Body of pancreas (tissue), 4 donors: Measurements from ENCODE around the gene ERICH3. TPM values are rescaled to one million over a fixed set of nuclear protein-coding genes. Genes with fewer than 3 reads are reported as not detected.

ENCODE experiments used
- ATAC-seq: fragments of 150-250 bp; one replicate; pipeline ENCODE4 v1.9.1; 2016
- DNase-seq, 4 donors: peaks; one replicate each; pipeline ENCODE4 v3.0.0-alpha.2; 2019
- H3K27ac ChIP-seq, 4 donors: fragments of 200-600 bp; sonication (generic); 1 replicate in 3 of 4; 2 replicates in 1 of 4; pipeline versions ENCODE4 v1.5.1 to v1.6.1; 2016 to 2019; ENCODE audit warnings: mild to moderate bottlenecking in 1 of 4, mixed read lengths in 1 of 4, moderate library complexity in 1 of 4
- H3K27me3 ChIP-seq, 2 donors: fragments of 200-600 bp; sonication (generic); one replicate each; pipeline ENCODE4 v1.6.0; 2016; ENCODE audit warnings: mild to moderate bottlenecking in 1 of 2
- H3K36me3 ChIP-seq, 2 donors: fragments of 200-600 bp; sonication (generic); replicated peaks in 1 of 2; 2 replicates each; pipeline ENCODE4 v1.5.1; 2016; ENCODE audit warnings: low read depth in 2 of 2; ENCODE audit not compliant: insufficient read depth in 1 of 2
- H3K4me1 ChIP-seq: fragments of 200-600 bp; sonication (generic); one replicate; pipeline ENCODE4 v1.6.0; 2016
- H3K4me3 ChIP-seq, 2 donors: fragments of 200-600 bp; sonication (generic); 1 replicate in 1 of 2; 2 replicates in 1 of 2; pipeline ENCODE4 v1.5.1; 2016 to 2019
- H3K9me3 ChIP-seq, 3 donors: fragments of 200-600 bp; sonication (generic); 1 replicate in 2 of 3; 2 replicates in 1 of 3; pipeline ENCODE4 v1.5.1; 2016
- POLR2A ChIP-seq, 3 donors: fragments of 450-650 bp; IDR thresholded peaks; one replicate each; pipeline ENCODE4 v1.6.1; 2016; ENCODE audit warnings: antibody characterized with exemption in 3 of 3, mild to moderate bottlenecking in 2 of 3
- WGBS, 2 donors: methylation state at CpG; one replicate each; pipeline ENCODE4 v1.1.5; 2017; 5-methylcytosine and 5-hydroxymethylcytosine counted together
- intact Hi-C: fragments of 100-400 bp; cut with DNase I; formaldehyde crosslinking; loops from one replicate; pipeline ENCODE4 v1.15.1; 2023
- total RNA-seq, 2 donors: library from RNA; depleted of rRNA; stranded (reverse); fragments of >200 nt; gene quantifications; one replicate each; pipeline ENCODE4 v1.1.0, GENCODE V29; 2016
- TF ChIP-seq, protein P1 (sequence below), 7 experiments: fragments of 450-650 bp in 4 of 7; fragments of 200-600 bp in 3 of 7; sonication (generic) in 3 of 7; IDR thresholded peaks; one replicate each; pipeline ENCODE4 v1.5.1; 2016 to 2019; ENCODE audit warnings: antibody characterized with exemption in 7 of 7

ERICH3 gene
- total RNA-seq, 2 donors from 2014 or later = under 0.01 TPM; not detected in 1

- DNase-seq (no peak), ATAC-seq (no peak)
- no peaks in the 10 kb centered on the region for H3K27me3 ChIP-seq
- no peaks in the 10 kb centered on the region for H3K36me3 ChIP-seq
- H3K4me1 ChIP-seq = no peaks in the 10 kb centered on the region
- no peaks in the 10 kb centered on the region for H3K9me3 ChIP-seq
- H3K27ac ChIP-seq = no peak overlapping the region
- WGBS, 2 donors = 67 to 85% methylated on average over 2 of the region's 2 CpGs
- H3K4me3 ChIP-seq = no peak overlapping the region
- TF ChIP-seq, protein P1, sequence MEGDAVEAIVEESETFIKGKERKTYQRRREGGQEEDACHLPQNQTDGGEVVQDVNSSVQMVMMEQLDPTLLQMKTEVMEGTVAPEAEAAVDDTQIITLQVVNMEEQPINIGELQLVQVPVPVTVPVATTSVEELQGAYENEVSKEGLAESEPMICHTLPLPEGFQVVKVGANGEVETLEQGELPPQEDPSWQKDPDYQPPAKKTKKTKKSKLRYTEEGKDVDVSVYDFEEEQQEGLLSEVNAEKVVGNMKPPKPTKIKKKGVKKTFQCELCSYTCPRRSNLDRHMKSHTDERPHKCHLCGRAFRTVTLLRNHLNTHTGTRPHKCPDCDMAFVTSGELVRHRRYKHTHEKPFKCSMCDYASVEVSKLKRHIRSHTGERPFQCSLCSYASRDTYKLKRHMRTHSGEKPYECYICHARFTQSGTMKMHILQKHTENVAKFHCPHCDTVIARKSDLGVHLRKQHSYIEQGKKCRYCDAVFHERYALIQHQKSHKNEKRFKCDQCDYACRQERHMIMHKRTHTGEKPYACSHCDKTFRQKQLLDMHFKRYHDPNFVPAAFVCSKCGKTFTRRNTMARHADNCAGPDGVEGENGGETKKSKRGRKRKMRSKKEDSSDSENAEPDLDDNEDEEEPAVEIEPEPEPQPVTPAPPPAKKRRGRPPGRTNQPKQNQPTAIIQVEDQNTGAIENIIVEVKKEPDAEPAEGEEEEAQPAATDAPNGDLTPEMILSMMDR (IDR thresholded peaks at IDR 0.05) = no peak
- no peak for TF ChIP-seq POLR2A (IDR thresholded peaks at IDR 0.05)
- intact Hi-C loops = no loop called here
These were observed 8.3 kb upstream of the ERICH3 start for GRCh38 chr1:74681851-74682250.

DNA sequence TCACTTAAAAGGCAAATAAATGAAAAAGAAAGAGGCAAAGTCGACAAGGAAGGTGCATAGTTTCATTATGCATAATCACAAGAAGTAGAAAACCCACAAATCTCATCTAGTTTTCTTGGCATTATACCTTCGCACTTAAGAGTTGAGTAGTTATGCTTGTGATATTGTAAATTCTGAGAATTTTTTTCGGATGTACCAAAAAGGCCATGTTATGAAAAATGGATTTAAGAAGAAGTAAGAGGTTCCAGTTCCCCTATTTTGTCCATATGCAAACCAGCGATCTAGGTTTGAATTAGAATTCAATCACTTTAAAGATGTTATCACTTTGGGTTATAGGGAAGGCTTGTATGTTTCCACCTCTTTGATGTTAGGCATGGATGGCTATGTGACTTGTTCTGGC, 7.9 kb upstream of the ERICH3 start:
- TF ChIP-seq POLR2A (IDR thresholded peaks at IDR 0.05) = no peak
- TF ChIP-seq, protein P1 (IDR thresholded peaks at IDR 0.05) = no peak
- ATAC-seq = no peak
- no peak overlapping the region for H3K4me3 ChIP-seq
- DNase-seq = no peak
- no peaks in the 10 kb centered on the region for H3K27me3 ChIP-seq
- no peaks in the 10 kb centered on the region for H3K36me3 ChIP-seq
- WGBS, 2 donors = 69 to 77% methylated on average over 4 of the region's 4 CpGs
- no peaks in the 10 kb centered on the region for H3K9me3 ChIP-seq
- no peaks in the 10 kb centered on the region for H3K4me1 ChIP-seq
- H3K27ac ChIP-seq = no peak overlapping the region
- intact Hi-C loops = no loop called here

GRCh38 chr1:74681001-74681400, 7.4 kb upstream of the ERICH3 start:
- H3K4me3 ChIP-seq = no peak overlapping the region
- no peak for TF ChIP-seq POLR2A (IDR thresholded peaks at IDR 0.05)
- TF ChIP-seq, protein P1 (IDR thresholded peaks at IDR 0.05) = no peak
- no peak overlapping the region for H3K27ac ChIP-seq
- 40 to 50% methylated on average over 3 of the region's 3 CpGs for WGBS, 2 donors
- H3K9me3 ChIP-seq = no peaks in the 10 kb centered on the region
- H3K4me1 ChIP-seq = no peaks in the 10 kb centered on the region
- DNase-seq = no peak
- no peaks in the 10 kb centered on the region for H3K36me3 ChIP-seq
- no peak for ATAC-seq
- H3K27me3 ChIP-seq = no peaks in the 10 kb centered on the region
- intact Hi-C loops = no loop called here

- no peak overlapping the region for H3K4me3 ChIP-seq
- no peaks in the 10 kb centered on the region for H3K9me3 ChIP-seq
- intact Hi-C loops = no loop called here
- WGBS, 2 donors = 71 to 82% methylated on average over 2 of the region's 2 CpGs
- no peaks in the 10 kb centered on the region for H3K4me1 ChIP-seq
- no peak overlapping the region for H3K27ac ChIP-seq
- no peaks in the 10 kb centered on the region for H3K36me3 ChIP-seq
- no peak for DNase-seq
- no peaks in the 10 kb centered on the region for H3K27me3 ChIP-seq
- ATAC-seq = no peak
- TF ChIP-seq, protein P1 (IDR thresholded peaks at IDR 0.05) = no peak
- no peak for TF ChIP-seq POLR2A (IDR thresholded peaks at IDR 0.05)
These were observed 6.2 kb upstream of the ERICH3 start for GRCh38 chr1:74679811-74680210.

- TF ChIP-seq, protein P1 (IDR thresholded peaks at IDR 0.05) = no peak
- TF ChIP-seq POLR2A (IDR thresholded peaks at IDR 0.05) = no peak
- Histone ChIP-seq H3K36me3 (no peaks in the 10 kb centered on the region), H3K4me1 (peaks cover 8% of the 10 kb centered on the region), H3K27ac (no peak overlapping the region), H3K9me3 (no peaks in the 10 kb centered on the region), H3K27me3 (no peaks in the 10 kb centered on the region), H3K4me3 (no peak overlapping the region)
- intact Hi-C loops = no loop called here
- DNase-seq = no peak
- no peak for ATAC-seq
These were observed 4.3 kb upstream of the ERICH3 start for GRCh38 chr1:74677926-74678325.
